Stimulated activated CD8-positive, alpha-beta memory T cell treated with anti-CD3 and anti-CD28 coated beads, Interleukin-4, amount 100 ng/mL, for 4 hours (primary cell): ENCODE results near the gene DPH5.
"Not testable (repeated sequence)": the region's sequence is repeated elsewhere in the genome, so short reads cannot be mapped to it uniquely, and the experiment has no call there.

Experiments used
- DNase-seq, 2 donors: peaks; one replicate each; pipeline ENCODE4 v3.0.0-alpha.2; 2020; ENCODE audit warnings: low read depth in 2 of 2, low spot score in 1 of 2

Gene DPH5

GRCh38 chr1:101025657-101026429 lies at the start of gene DPH5:
Gene DPH5, minus strand, starts transcription at chr1:101025784. Its CDS starts 341 bp downstream, at chr1:101025443.
- DNase-seq = peak; percentile 74 to 79

GRCh38 chr1:101073836-101074235 lies 48.3 kb upstream of the DPH5 start:
- no peak for DNase-seq

- DNase-seq = no peak
Measured at GRCh38 chr1:101071470-101071891, 45.9 kb upstream of the DPH5 start.

GRCh38 chr1:101069158-101069557 lies 43.6 kb upstream of the DPH5 start:
- DNase-seq = no peak

GRCh38 chr1:101066937-101067335 lies 41.4 kb upstream of the DPH5 start:
- DNase-seq = not testable (repeated sequence)

GRCh38 chr1:101066260-101066936 lies 40.8 kb upstream of the DPH5 start:
- no peak for DNase-seq

- no peak for DNase-seq
Measured at GRCh38 chr1:101065575-101065974, 40.0 kb upstream of the DPH5 start.

- DNase-seq = no peak
Measured at GRCh38 chr1:101064697-101065096, 39.1 kb upstream of the DPH5 start.

- no peak for DNase-seq
Measured at GRCh38 chr1:101060992-101061391, 35.4 kb upstream of the DPH5 start.

GRCh38 chr1:101059945-101060542 lies 34.5 kb upstream of the DPH5 start:
- no peak for DNase-seq

- DNase-seq = no peak
Measured at GRCh38 chr1:101055623-101056022, 30.0 kb upstream of the DPH5 start.

- DNase-seq = no peak
Measured at GRCh38 chr1:101051688-101052638, 26.4 kb upstream of the DPH5 start.

- DNase-seq = no peak
Measured at GRCh38 chr1:101050869-101051268, 25.3 kb upstream of the DPH5 start.

- DNase-seq = no peak
Measured at GRCh38 chr1:101044749-101045148, 19.2 kb upstream of the DPH5 start.

GRCh38 chr1:101044259-101044658 lies 18.7 kb upstream of the DPH5 start:
- no peak for DNase-seq

- no peak for DNase-seq
Measured at GRCh38 chr1:101043776-101044175, 18.2 kb upstream of the DPH5 start.

- DNase-seq = no peak
Measured at GRCh38 chr1:101041300-101041699, 15.7 kb upstream of the DPH5 start.

- no peak for DNase-seq
Measured at GRCh38 chr1:101040666-101041065, 15.1 kb upstream of the DPH5 start.

- no peak for DNase-seq
Measured at GRCh38 chr1:101039245-101039644, 13.7 kb upstream of the DPH5 start.

- DNase-seq = no peak
Measured at GRCh38 chr1:101037316-101037715, 11.7 kb upstream of the DPH5 start.

- DNase-seq = no peak
Measured at GRCh38 chr1:101033017-101033416, 7.4 kb upstream of the DPH5 start.
